DND-41 (cell line): ENCODE data around the gene EXOSC10.

Experiments
- ATAC-seq: fragments of 200-7000 bp; cut with Tn5 transposase; 3 replicates; pipeline ENCODE4 v1.9.1; 2021; ENCODE audit warnings: low read depth; ENCODE audit not compliant: insufficient read depth
- DNase-seq: peaks from one replicate; pipeline ENCODE4 v3.0.0-alpha.2; 2020
- H2AFZ ChIP-seq: 2 replicates; pipeline ENCODE4 v1.6.0; 2012; ENCODE audit warnings: low read depth, low read length
- H3K27ac ChIP-seq: 2 replicates; pipeline ENCODE4 v1.5.1; 2012; ENCODE audit warnings: low read length, inconsistent platforms
- H3K27me3 ChIP-seq: fragments of 200-600 bp; sonication (generic); 2 replicates; pipeline ENCODE4 v1.6.0; 2012; ENCODE audit warnings: low read length, mild to moderate bottlenecking, inconsistent platforms; ENCODE audit not compliant: insufficient read depth, poor library complexity
- H3K36me3 ChIP-seq: 2 replicates; pipeline ENCODE4 v1.5.1; 2012; ENCODE audit warnings: low read length, inconsistent platforms; ENCODE audit not compliant: insufficient read depth
- H3K4me1 ChIP-seq: 2 replicates; pipeline ENCODE4 v1.5.1; 2012; ENCODE audit warnings: mild to moderate bottlenecking, low read length; ENCODE audit not compliant: insufficient read depth
- H3K4me2 ChIP-seq: 2 replicates; pipeline ENCODE4 v1.6.0; 2012; ENCODE audit warnings: mild to moderate bottlenecking, moderate library complexity, low read length, inconsistent platforms; ENCODE audit not compliant: insufficient read depth
- H3K4me3 ChIP-seq, 2 experiments: fragments of 200-600 bp in 1 of 2; shearing (Covaris generic) in 1 of 2; 2 replicates each; pipeline ENCODE4 v1.5.1; 2012 to 2016; ENCODE audit warnings: inconsistent platforms in 2 of 2, low read length in 2 of 2, mild to moderate bottlenecking in 2 of 2, low read depth in 1 of 2, moderate library complexity in 1 of 2
- H3K79me2 ChIP-seq: 2 replicates; pipeline ENCODE4 v1.6.0; 2012; ENCODE audit warnings: low read length, inconsistent platforms; ENCODE audit not compliant: insufficient read depth
- H3K9ac ChIP-seq: 2 replicates; pipeline ENCODE4 v1.6.0; 2012; ENCODE audit warnings: low read depth, mild to moderate bottlenecking, inconsistent platforms, low read length, moderate library complexity
- H3K9me3 ChIP-seq: 2 replicates; pipeline ENCODE4 v1.5.1; 2012; ENCODE audit warnings: low read length, moderate library complexity, mild to moderate bottlenecking, inconsistent platforms; ENCODE audit not compliant: insufficient read depth, severe bottlenecking
- H4K20me1 ChIP-seq: 2 replicates; pipeline ENCODE4 v1.6.0; 2012; ENCODE audit warnings: low read length; ENCODE audit not compliant: insufficient read depth
- CTCF ChIP-seq: IDR thresholded peaks from 2 replicates; pipeline ENCODE4 v1.5.1; 2012; ENCODE audit warnings: borderline replicate concordance, low read length, moderate library complexity, mild to moderate bottlenecking; ENCODE audit not compliant: poor library complexity, severe bottlenecking; ENCODE audit errors: extremely low read depth
- EZH2 ChIP-seq: IDR thresholded peaks from 3 replicates; pipeline ENCODE4 v1.6.1; 2012; ENCODE audit warnings: borderline replicate concordance, low read depth, mild to moderate bottlenecking, moderate library complexity, low read length, inconsistent platforms; ENCODE audit not compliant: severe bottlenecking

Gene EXOSC10

GRCh38 chr1:11062965-11063401 lies 36.7 kb downstream of the EXOSC10 start:
- no peaks in the 10 kb centered on the region for H3K9me3 ChIP-seq
- H4K20me1 ChIP-seq = peaks cover 2% of the 10 kb centered on the region; the same call in 1 of the 2 replicates
- TF ChIP-seq CTCF = no peak
- TF ChIP-seq EZH2 = no peak
- H2AFZ ChIP-seq = no peak overlapping the region
- H3K79me2 ChIP-seq = peaks cover 32% of the 10 kb centered on the region
- H3K9ac ChIP-seq = no peak overlapping the region
- H3K4me2 ChIP-seq = no peak overlapping the region
- no peak for ATAC-seq
- DNase-seq = no peak
- H3K4me1 ChIP-seq = peaks cover 29% of the 10 kb centered on the region
- no peak overlapping the region for H3K4me3 ChIP-seq
- no peak overlapping the region for H3K27ac ChIP-seq
- no peaks in the 10 kb centered on the region for H3K27me3 ChIP-seq
- peaks cover 46% of the 10 kb centered on the region for H3K36me3 ChIP-seq

GRCh38 chr1:11061652-11062365 lies 37.9 kb downstream of the EXOSC10 start:
- no peak overlapping the region for H2AFZ ChIP-seq
- DNase-seq (no peak), ATAC-seq (no peak)
- H3K79me2 ChIP-seq = peaks cover 37% of the 10 kb centered on the region
- no peaks in the 10 kb centered on the region for H3K9me3 ChIP-seq
- peak overlapping the region; percentile 76; the same call in 1 of the 2 replicates for H3K4me2 ChIP-seq
- peaks cover 49% of the 10 kb centered on the region for H3K36me3 ChIP-seq
- peaks cover 34% of the 10 kb centered on the region for H3K4me1 ChIP-seq
- H4K20me1 ChIP-seq = peaks cover 3% of the 10 kb centered on the region; the same call in 1 of the 2 replicates
- TF ChIP-seq EZH2 (no peak), CTCF (no peak)
- peak overlapping the region; percentile 70; the same call in 1 of the 2 replicates for H3K9ac ChIP-seq
- H3K27ac ChIP-seq = peak overlapping the region; percentile 8; the same call in 1 of the 2 replicates
- H3K4me3 ChIP-seq = no peak overlapping the region
- H3K27me3 ChIP-seq = no peaks in the 10 kb centered on the region

- H3K27me3 ChIP-seq = no peaks in the 10 kb centered on the region
- peaks cover 45% of the 10 kb centered on the region for H3K36me3 ChIP-seq
- H3K4me2 ChIP-seq = peak within 1 kb of the TSS; percentile 97
- H3K79me2 ChIP-seq = peaks cover 37% of the 10 kb centered on the region
- H4K20me1 ChIP-seq = peaks cover 10% of the 10 kb centered on the region; the same call in 1 of the 2 replicates
- peak within 1 kb of the TSS; percentile 88 for H2AFZ ChIP-seq
- H3K9ac ChIP-seq = peak within 1 kb of the TSS; percentile 83
- DNase-seq (peak; percentile 92), ATAC-seq (peak; percentile 97)
- no peaks in the 10 kb centered on the region for H3K9me3 ChIP-seq
- TF ChIP-seq EZH2 = no peak
- TF ChIP-seq CTCF = peak; percentile 8
- peak within 1 kb of the TSS; percentile 95 to 99 for H3K4me3 ChIP-seq
- peak within 1 kb of the TSS; percentile 77 for H3K27ac ChIP-seq
- peaks cover 34% of the 10 kb centered on the region for H3K4me1 ChIP-seq
Measured at GRCh38 chr1:11059968-11060830, 39.5 kb downstream of the EXOSC10 start, which contains the start of gene SRM. SRM (minus strand) TSS chr1:11060018; CDS start chr1:11059943, 75 bp downstream.
